Nephron (organoid): Measurements from ENCODE around the gene GNAL.
A peak's percentile ranks its signal among the peaks of the same experiment; 100 is the strongest.

ENCODE experiments used
- H3K27ac Mint-ChIP-seq, 3 experiments: 2 replicates each; pipeline ENCODE4 v1.8.0; 2020; ENCODE audit warnings: mixed read lengths in 3 of 3, mild to moderate bottlenecking in 2 of 3, moderate library complexity in 1 of 3
- H3K27me3 Mint-ChIP-seq: 2 replicates; pipeline ENCODE4 v1.8.0; 2021; ENCODE audit warnings: low read depth, mild to moderate bottlenecking, moderate library complexity, mixed read lengths
- H3K36me3 Mint-ChIP-seq: 2 replicates; pipeline ENCODE4 v1.8.0; 2020; ENCODE audit warnings: low read depth, mixed read lengths
- H3K4me1 Mint-ChIP-seq: 2 replicates; pipeline ENCODE4 v1.8.0; 2020; ENCODE audit warnings: mixed read lengths
- H3K4me3 Mint-ChIP-seq, 3 experiments: 2 replicates each; pipeline ENCODE4 v1.8.0; 2020; ENCODE audit warnings: mild to moderate bottlenecking in 3 of 3, mixed read lengths in 3 of 3, moderate library complexity in 2 of 3
- H3K9me3 Mint-ChIP-seq: 2 replicates; pipeline ENCODE4 v1.8.0; 2020; ENCODE audit warnings: mixed read lengths
- CTCF ChIP-seq, 3 experiments: fragments of 200-600 bp; sonication (generic); IDR thresholded peaks; one replicate each; pipeline ENCODE4 v1.5.0; 2021; ENCODE audit warnings: antibody characterized with exemption in 3 of 3; ENCODE audit not compliant: unreplicated experiment in 3 of 3

GNAL gene

GRCh38 chr18:11733031-11733430, 44.0 kb downstream of the GNAL start:
- Mint-ChIP-seq H3K36me3 (no peaks in the 10 kb centered on the region), H3K27ac (no peak overlapping the region), H3K27me3 (peaks cover 5% of the 10 kb centered on the region), H3K9me3 (no peaks in the 10 kb centered on the region), H3K4me3 (no peak overlapping the region), H3K4me1 (no peaks in the 10 kb centered on the region)
- TF ChIP-seq CTCF (IDR thresholded peaks at IDR 0.05; ENCODE audit: unreplicated experiment in 3 of 3), result peak; percentile 90 to 95 (median 93)

GRCh38 chr18:11736656-11737055, 47.6 kb downstream of the GNAL start:
- no peak overlapping the region for H3K4me3 Mint-ChIP-seq

GRCh38 chr18:11739893-11740292, 50.8 kb downstream of the GNAL start:
- Mint-ChIP-seq H3K27ac (no peak overlapping the region), H3K27me3 (peaks cover 4% of the 10 kb centered on the region), H3K4me3 (no peak overlapping the region), H3K9me3 (no peaks in the 10 kb centered on the region), H3K36me3 (no peaks in the 10 kb centered on the region), H3K4me1 (no peaks in the 10 kb centered on the region)
- no peak for TF ChIP-seq CTCF (IDR thresholded peaks at IDR 0.05; ENCODE audit: unreplicated experiment in 3 of 3)

More at GRCh38 chr18:11736656-11737055, 47.6 kb downstream of the GNAL start:
- Mint-ChIP-seq H3K9me3 (no peaks in the 10 kb centered on the region), H3K36me3 (no peaks in the 10 kb centered on the region), H3K27ac (no peak overlapping the region), H3K27me3 (peaks cover 3% of the 10 kb centered on the region), H3K4me1 (no peaks in the 10 kb centered on the region)
- no peak for TF ChIP-seq CTCF (IDR thresholded peaks at IDR 0.05; ENCODE audit: unreplicated experiment in 3 of 3)

- no peak overlapping the region for H3K27ac Mint-ChIP-seq
- no peaks in the 10 kb centered on the region for H3K4me1 Mint-ChIP-seq
- H3K9me3 Mint-ChIP-seq, result no peaks in the 10 kb centered on the region
- H3K36me3 Mint-ChIP-seq, result no peaks in the 10 kb centered on the region
- TF ChIP-seq CTCF (IDR thresholded peaks at IDR 0.05; ENCODE audit: unreplicated experiment in 3 of 3), result no peak
- peaks cover 4% of the 10 kb centered on the region for H3K27me3 Mint-ChIP-seq
- H3K4me3 Mint-ChIP-seq, result no peak overlapping the region
These were observed 51.4 kb downstream of the GNAL start for GRCh38 chr18:11740461-11740860.

- Mint-ChIP-seq H3K9me3 (no peaks in the 10 kb centered on the region), H3K27ac (no peak overlapping the region)
These were observed 52.6 kb downstream of the GNAL start for GRCh38 chr18:11741505-11742145.

More at GRCh38 chr18:11741505-11742145, 52.6 kb downstream of the GNAL start:
- Mint-ChIP-seq H3K27me3 (peaks cover 9% of the 10 kb centered on the region), H3K36me3 (no peaks in the 10 kb centered on the region), H3K4me3 (no peak overlapping the region), H3K4me1 (no peaks in the 10 kb centered on the region)
- TF ChIP-seq CTCF (IDR thresholded peaks at IDR 0.05; ENCODE audit: unreplicated experiment in 3 of 3), result peak in 2 of 3 experiments; percentile 36 to 39
